ENCODE results near the gene TLE7.

The TLE7 gene

GRCh38 chr16:71484006-71484893 lies 42.4 kb upstream of the TLE7 start:
- Histone ChIP-seq H2AFZ (ENCODE audit: low read depth) (peak overlapping the region; percentile 93), H3K4me3 (IDR thresholded peaks at IDR 0.05; ENCODE audit: insufficient read depth, low read depth, low read length) (no peak overlapping the region), H3K27me3 (ENCODE audit: insufficient read depth, low read depth) (no peaks in the 10 kb centered on the region), H4K20me1 (ENCODE audit: insufficient read depth) (no peaks in the 10 kb centered on the region), H3K4me2 (peak overlapping the region; percentile 72), H3K9ac (peak overlapping the region; percentile 65), H3K36me3 (ENCODE audit: insufficient read depth) (no peaks in the 10 kb centered on the region), H3K4me1 (ENCODE audit: low read depth, poor library complexity, severe bottlenecking) (peaks cover 7% of the 10 kb centered on the region), H3K27ac (peak overlapping the region; percentile 73), H3K79me2 (ENCODE audit: insufficient read depth, low read depth) (no peaks in the 10 kb centered on the region)
- TF ChIP-seq CTCF (conservative IDR thresholded peaks at IDR 0.05; ENCODE audit: low read depth, low read length): no peak

GRCh38 chr16:71482569-71482968 lies 40.7 kb upstream of the TLE7 start:
- TF ChIP-seq CTCF (conservative IDR thresholded peaks at IDR 0.05; ENCODE audit: low read depth, low read length): no peak
- H3K36me3 ChIP-seq (ENCODE audit: insufficient read depth): no peaks in the 10 kb centered on the region

DNA sequence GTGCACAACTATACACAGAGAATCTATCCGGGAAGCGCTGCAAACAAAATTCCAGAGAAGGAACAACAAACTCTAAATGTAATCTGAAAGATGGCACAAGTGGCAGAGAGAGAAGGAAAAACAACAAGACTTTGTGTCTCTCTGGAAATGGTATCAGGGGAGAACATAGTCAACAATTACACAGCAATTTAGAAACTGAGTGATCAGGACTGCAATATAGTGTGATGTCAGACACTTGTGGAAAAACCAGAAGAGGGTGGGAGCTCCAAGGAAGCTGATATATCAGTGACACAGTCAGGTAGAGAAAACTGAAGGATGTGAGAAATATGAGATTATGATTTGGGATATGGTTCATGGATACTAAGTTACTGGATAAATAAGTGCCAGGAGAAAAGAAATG lies 39.1 kb upstream of the TLE7 start:
- Histone ChIP-seq H4K20me1 (ENCODE audit: insufficient read depth) (no peaks in the 10 kb centered on the region), H3K4me3 (IDR thresholded peaks at IDR 0.05; ENCODE audit: insufficient read depth, low read depth, low read length) (no peak overlapping the region), H3K79me2 (ENCODE audit: insufficient read depth, low read depth) (no peaks in the 10 kb centered on the region), H3K27me3 (ENCODE audit: insufficient read depth, low read depth) (no peaks in the 10 kb centered on the region), H3K4me1 (ENCODE audit: low read depth, poor library complexity, severe bottlenecking) (peaks cover 7% of the 10 kb centered on the region), H3K36me3 (ENCODE audit: insufficient read depth) (no peaks in the 10 kb centered on the region), H3K9ac (no peak overlapping the region), H2AFZ (ENCODE audit: low read depth) (no peak overlapping the region), H3K4me2 (no peak overlapping the region), H3K27ac (no peak overlapping the region)
- TF ChIP-seq CTCF (conservative IDR thresholded peaks at IDR 0.05; ENCODE audit: low read depth, low read length): no peak

More at GRCh38 chr16:71482569-71482968, 40.7 kb upstream of the TLE7 start:
- H3K4me1 ChIP-seq (ENCODE audit: low read depth, poor library complexity, severe bottlenecking): peaks cover 7% of the 10 kb centered on the region
- no peak overlapping the region for H3K9ac ChIP-seq
- no peak overlapping the region for H2AFZ ChIP-seq (ENCODE audit: low read depth)
- no peak overlapping the region for H3K4me3 ChIP-seq (IDR thresholded peaks at IDR 0.05; ENCODE audit: insufficient read depth, low read depth, low read length)
- no peaks in the 10 kb centered on the region for H3K27me3 ChIP-seq (ENCODE audit: insufficient read depth, low read depth)
- no peaks in the 10 kb centered on the region for H3K79me2 ChIP-seq (ENCODE audit: insufficient read depth, low read depth)
- no peaks in the 10 kb centered on the region for H4K20me1 ChIP-seq (ENCODE audit: insufficient read depth)
- H3K27ac ChIP-seq: no peak overlapping the region
- no peak overlapping the region for H3K4me2 ChIP-seq

GRCh38 chr16:71479420-71479819 lies 37.6 kb upstream of the TLE7 start:
- Histone ChIP-seq H4K20me1 (ENCODE audit: insufficient read depth) (no peaks in the 10 kb centered on the region), H3K79me2 (ENCODE audit: insufficient read depth, low read depth) (no peaks in the 10 kb centered on the region), H3K4me1 (ENCODE audit: low read depth, poor library complexity, severe bottlenecking) (peaks cover 4% of the 10 kb centered on the region), H3K36me3 (ENCODE audit: insufficient read depth) (no peaks in the 10 kb centered on the region), H3K9ac (no peak overlapping the region), H3K27me3 (ENCODE audit: insufficient read depth, low read depth) (no peaks in the 10 kb centered on the region), H3K4me3 (IDR thresholded peaks at IDR 0.05; ENCODE audit: insufficient read depth, low read depth, low read length) (no peak overlapping the region), H2AFZ (ENCODE audit: low read depth) (no peak overlapping the region), H3K27ac (no peak overlapping the region), H3K4me2 (no peak overlapping the region)
- peak; percentile 1; the same call in 1 of the 2 replicates for TF ChIP-seq CTCF (conservative IDR thresholded peaks at IDR 0.05; ENCODE audit: low read depth, low read length)

Data from KMS-11 (cell line).